SK-N-SH (cell line): Measurements from ENCODE around the gene ACSBG1. TPM values are rescaled to one million over a fixed set of nuclear protein-coding genes. Genes with fewer than 3 reads are reported as not detected.

Source experiments
- CTCF ChIA-PET: fragments of 300-600, 350-600 bp; formaldehyde crosslinking; extraction: SDS; loops from one replicate; lab custom pipeline; 2021; lab: Yijun Ruan, JAX
- POLR2A ChIA-PET: fragments of 350-600 bp; sonication (Branson Sonifier 250); formaldehyde crosslinking; extraction: SDS; loops from one replicate; lab custom pipeline; 2020; ENCODE audit warnings: antibody characterized with exemption, inconsistent platforms; lab: Yijun Ruan, JAX
- DNase-seq: peaks from one replicate; pipeline ENCODE4 v3.0.0; 2012
- H2AFZ ChIP-seq: fragments of 200-600 bp; sonication (generic); 2 replicates; pipeline ENCODE4 v1.8.1; 2016; ENCODE audit warnings: antibody characterized with exemption, mild to moderate bottlenecking, low read depth
- H3F3A ChIP-seq: fragments of 200-600 bp; sonication (generic); replicated peaks from 2 replicates; pipeline ENCODE3; 2016; ENCODE audit warnings: antibody characterized with exemption, mild to moderate bottlenecking; ENCODE audit not compliant: insufficient read depth
- H3K27ac ChIP-seq, 2 experiments: fragments of 200-500 bp in 1 of 2; fragments of 200-600 bp in 1 of 2; sonication (Bioruptor generic) in 1 of 2; sonication (generic), shearing (Covaris generic) in 1 of 2; 2 replicates each; pipeline versions ENCODE4 v1.5.1 to v1.6.1; 2014 to 2016; ENCODE audit warnings: low read depth in 2 of 2, inconsistent platforms in 1 of 2, low read length in 1 of 2, mild to moderate bottlenecking in 1 of 2, mixed read lengths in 1 of 2
- H3K27me3 ChIP-seq: fragments of 200-600 bp; sonication (generic), shearing (Covaris generic); 2 replicates; pipeline ENCODE4 v1.6.1; 2016; ENCODE audit warnings: mixed run types; ENCODE audit not compliant: insufficient read depth
- H3K36me3 ChIP-seq, 2 experiments: fragments of 200-500 bp in 1 of 2; fragments of 200-600 bp in 1 of 2; sonication (Bioruptor generic) in 1 of 2; sonication (generic) in 1 of 2; replicated peaks in 1 of 2; 2 replicates each; pipeline versions ENCODE3 to v1.5.1; 2014 to 2016; ENCODE audit warnings: low read length in 1 of 2, mild to moderate bottlenecking in 1 of 2; ENCODE audit not compliant: insufficient read depth in 2 of 2, control insufficient read depth in 1 of 2
- H3K4me1 ChIP-seq, 2 experiments: fragments of 200-500 bp in 1 of 2; fragments of 200-600 bp in 1 of 2; sonication (Bioruptor generic) in 1 of 2; sonication (generic), shearing (Covaris generic) in 1 of 2; 2 replicates each; pipeline versions ENCODE4 v1.5.1 to v1.6.1; 2014 to 2016; ENCODE audit warnings: low read depth in 1 of 2, low read length in 1 of 2, mixed run types in 1 of 2; ENCODE audit not compliant: insufficient read depth in 2 of 2, control insufficient read depth in 1 of 2
- H3K4me2 ChIP-seq: fragments of 200-600 bp; sonication (generic), shearing (Covaris generic); 2 replicates; pipeline ENCODE4 v1.6.1; 2017; ENCODE audit warnings: mixed run types
- H3K4me3 ChIP-seq, 2 experiments: fragments of 200-500 bp in 1 of 2; fragments of 200-600 bp in 1 of 2; sonication (Bioruptor generic) in 1 of 2; sonication (generic), shearing (Covaris generic) in 1 of 2; 2 replicates each; pipeline versions ENCODE4 v1.5.1 to v1.8.1; 2014 to 2016; ENCODE audit warnings: low read depth in 2 of 2, inconsistent platforms in 1 of 2, low read length in 1 of 2, mild to moderate bottlenecking in 1 of 2, mixed read lengths in 1 of 2, moderate library complexity in 1 of 2
- H3K79me2 ChIP-seq: fragments of 200-600 bp; sonication (generic); 2 replicates; pipeline ENCODE4 v1.8.1; 2017; ENCODE audit warnings: mild to moderate bottlenecking; ENCODE audit not compliant: insufficient read depth
- H3K9ac ChIP-seq: fragments of 200-600 bp; sonication (generic); 2 replicates; pipeline ENCODE4 v1.6.1; 2017; ENCODE audit warnings: mixed run types
- H3K9me2 ChIP-seq: fragments of 200-600 bp; sonication (generic); 2 replicates; pipeline ENCODE4 v1.6.1; 2017; ENCODE audit warnings: mixed run types
- H3K9me3 ChIP-seq: fragments of 200-600 bp; sonication (generic); 2 replicates; pipeline ENCODE4 v1.6.1; 2017; ENCODE audit warnings: mixed run types, mild to moderate bottlenecking, moderate library complexity
- H4K20me1 ChIP-seq: fragments of 200-600 bp; sonication (generic); 2 replicates; pipeline ENCODE4 v1.6.1; 2017; ENCODE audit warnings: mild to moderate bottlenecking, mixed run types; ENCODE audit not compliant: insufficient read depth
- CHD2 ChIP-seq: fragments of 150-350 bp; IDR thresholded peaks from 2 replicates; pipeline ENCODE4 v1.6.1; 2018; ENCODE audit warnings: low read length; ENCODE audit not compliant: partially characterized antibody
- CTCF ChIP-seq: fragments of 200-600 bp; sonication (generic); IDR thresholded peaks from 2 replicates; pipeline ENCODE4 v1.6.1; 2017; ENCODE audit warnings: antibody characterized with exemption, mild to moderate bottlenecking, moderate library complexity
- ELF1 ChIP-seq: IDR thresholded peaks from 2 replicates; pipeline ENCODE4 v1.4.0; 2012
- EP300 ChIP-seq, 2 experiments: IDR thresholded peaks; 2 replicates each; pipeline versions ENCODE4 v1.4.0 to v1.6.1; 2012; ENCODE audit warnings: borderline replicate concordance in 1 of 2, low read depth in 1 of 2, low read length in 1 of 2
- EZH2phosphoT487 ChIP-seq: fragments of 200-600 bp; sonication (generic); IDR thresholded peaks from 2 replicates; pipeline ENCODE4 v1.6.1; 2017; ENCODE audit warnings: low read depth, mixed run types, mild to moderate bottlenecking, antibody characterized with exemption, moderate library complexity, borderline replicate concordance
- FOSL2 ChIP-seq: IDR thresholded peaks from 2 replicates; pipeline ENCODE4 v1.4.0; 2012; ENCODE audit warnings: low read depth, mild to moderate bottlenecking, moderate library complexity, borderline replicate concordance
- FOXJ3 ChIP-seq: sonication (generic); formaldehyde crosslinking; IDR thresholded peaks from 2 replicates; pipeline ENCODE4 v1.5.1; 2020; ENCODE audit warnings: mild to moderate bottlenecking, missing genetic modification reagents
- FOXM1 ChIP-seq: IDR thresholded peaks from 2 replicates; pipeline ENCODE4 v1.4.0; 2012; ENCODE audit warnings: low read depth, mild to moderate bottlenecking
- GABPA ChIP-seq: IDR thresholded peaks from 2 replicates; pipeline ENCODE4 v1.4.0; 2012; ENCODE audit warnings: low read depth, mild to moderate bottlenecking
- GATA2 ChIP-seq: sonication (generic); formaldehyde crosslinking; IDR thresholded peaks from 2 replicates; pipeline ENCODE4 v1.5.0; 2020; ENCODE audit warnings: mild to moderate bottlenecking, missing genetic modification reagents
- JUND ChIP-seq: IDR thresholded peaks from 2 replicates; pipeline ENCODE4 v1.4.0; 2012
- MAX ChIP-seq: IDR thresholded peaks from 2 replicates; pipeline ENCODE4 v1.4.0; 2012; ENCODE audit warnings: low read depth
- MEF2A ChIP-seq: IDR thresholded peaks from 2 replicates; pipeline ENCODE4 v1.4.0; 2012; ENCODE audit warnings: low read depth, borderline replicate concordance
- MXI1 ChIP-seq: IDR thresholded peaks from 2 replicates; pipeline ENCODE4 v1.6.1; 2012; ENCODE audit warnings: mild to moderate bottlenecking, low read depth, low read length, improper control_type of control experiment
- NFIC ChIP-seq: IDR thresholded peaks from 2 replicates; pipeline ENCODE4 v1.4.0; 2012; ENCODE audit warnings: borderline replicate concordance
- NRF1 ChIP-seq: IDR thresholded peaks from 2 replicates; pipeline ENCODE4 v1.6.1; 2012; ENCODE audit warnings: low read depth, mild to moderate bottlenecking, low read length
- PBX3 ChIP-seq: IDR thresholded peaks from 2 replicates; pipeline ENCODE4; 2012
- POLR2AphosphoS5 ChIP-seq: IDR thresholded peaks from 2 replicates; pipeline ENCODE4 v1.6.1; 2012; ENCODE audit warnings: low read depth, low read length
- RAD21 ChIP-seq: IDR thresholded peaks from 2 replicates; pipeline ENCODE4 v1.6.1; 2012; ENCODE audit warnings: mild to moderate bottlenecking, low read length
- RCOR1 ChIP-seq: fragments of 150-350 bp; IDR thresholded peaks from 2 replicates; pipeline ENCODE4 v1.6.1; 2017; ENCODE audit warnings: antibody characterized with exemption, low read length
- RFX5 ChIP-seq: IDR thresholded peaks from 2 replicates; pipeline ENCODE4 v1.6.1; 2012; ENCODE audit warnings: mild to moderate bottlenecking, improper control_type of control experiment, low read length
- RXRA ChIP-seq: IDR thresholded peaks from 2 replicates; pipeline ENCODE4 v1.4.0; 2012; ENCODE audit warnings: low read depth, mild to moderate bottlenecking, borderline replicate concordance
- SMC3 ChIP-seq: IDR thresholded peaks from 2 replicates; pipeline ENCODE4 v1.6.1; 2012; ENCODE audit warnings: low read depth, low read length, improper control_type of control experiment
- TAF1 ChIP-seq: IDR thresholded peaks from 2 replicates; pipeline ENCODE4 v1.6.1; 2012; ENCODE audit warnings: low read depth, mild to moderate bottlenecking, low read length, moderate library complexity, borderline replicate concordance
- TEAD4 ChIP-seq: IDR thresholded peaks from 2 replicates; pipeline ENCODE4 v1.4.0; 2012; ENCODE audit warnings: mild to moderate bottlenecking, borderline replicate concordance; ENCODE audit not compliant: insufficient read depth
- USF1 ChIP-seq: IDR thresholded peaks from 2 replicates; pipeline ENCODE4 v1.4.0; 2012; ENCODE audit warnings: low read depth, borderline replicate concordance
- YY1 ChIP-seq: IDR thresholded peaks from 2 replicates; pipeline ENCODE4 v1.4.0; 2012; ENCODE audit warnings: low read depth, mild to moderate bottlenecking
- ZBTB33 ChIP-seq: IDR thresholded peaks from 2 replicates; pipeline ENCODE4 v1.4.0; 2012; ENCODE audit warnings: low read depth, borderline replicate concordance
- WGBS: methylation state at CpG from one replicate; pipeline ENCODE4 v1.1.6; 2017; ENCODE audit warnings: low lambda C conversion rate; 5-methylcytosine and 5-hydroxymethylcytosine counted together
- polyA plus RNA-seq, 3 experiments: library from polyadenylated mRNA; depleted of rRNA; stranded (reverse); fragments of >200 nt; gene quantifications; 2 replicates each; pipeline ENCODE4 v1.2.3, GENCODE V29; 2012

The ACSBG1 gene
- polyA plus RNA-seq, 1 of the 3 experiments (the other 2 are of a cell fraction) = under 0.01 TPM

GRCh38 chr15:78131295-78132061 is 102.9 kb downstream of the ACSBG1 start, which contains the start of gene CIB2:
CIB2 (minus strand) TSS chr15:78131445; CDS start chr15:78131215, 230 bp downstream.
- H3K9me3 ChIP-seq = no peaks in the 10 kb centered on the region
- peak within 1 kb of the TSS; percentile 81 for H3K9ac ChIP-seq
- peak within 1 kb of the TSS; percentile 48 to 74 for H3K27ac ChIP-seq
- ChIA-PET CTCF (interaction anchor here (0.6 to 8.4 kb wide), 25 partner anchors 10 to 471 kb away, joined by 3 to 72 read pairs (median 4); partner anchors contain the start of genes IDH3A and SKIC8), POLR2A (interaction anchor here (0.7 to 2.0 kb wide), 4 partner anchors 16 to 620 kb away, joined by 3 to 9 read pairs (median 3); partner anchors contain the start of gene IDH3A)
- no peaks in the 10 kb centered on the region for H3K79me2 ChIP-seq
- DNase-seq = peak; percentile 99
- H4K20me1 ChIP-seq = no peaks in the 10 kb centered on the region
- H2AFZ ChIP-seq = peak within 1 kb of the TSS; percentile 96
- H3K4me1 ChIP-seq = peaks cover 0 to 7% of the 10 kb centered on the region in 2 experiments; a peak in 1 of 4 replicates
- H3K9me2 ChIP-seq = no peaks in the 10 kb centered on the region
- peak within 1 kb of the TSS; percentile 68 to 81 for H3K4me3 ChIP-seq
- no peaks in the 10 kb centered on the region for H3K36me3 ChIP-seq
- no peaks in the 10 kb centered on the region for H3K27me3 ChIP-seq
- 2% methylated on average over 23 of the region's 79 CpGs for WGBS
- peaks cover 6% of the 10 kb centered on the region for H3F3A ChIP-seq
- peak within 1 kb of the TSS; percentile 98 for H3K4me2 ChIP-seq
- TF ChIP-seq YY1 = 0 out of 2 replicates have a peak, but pooled peaks have one; percentile 14
- TF ChIP-seq MAX = no peak; the same call in 1 of the 2 replicates
- TF ChIP-seq ELF1 = peak; percentile 27; the same call in 1 of the 2 replicates
- peak; percentile 62 for TF ChIP-seq CHD2
- no peak for TF ChIP-seq TEAD4
- peak; percentile 61 for TF ChIP-seq GABPA
- no peak for TF ChIP-seq FOXJ3
- TF ChIP-seq FOSL2 = no peak
- peak; percentile 42; the same call in 1 of the 2 replicates for TF ChIP-seq NFIC
- TF ChIP-seq RFX5 = no peak
- TF ChIP-seq PBX3 = no peak
- no peak for TF ChIP-seq USF1
- TF ChIP-seq NRF1 = no peak
- TF ChIP-seq GATA2 = no peak
- TF ChIP-seq EZH2phosphoT487 = no peak
- TF ChIP-seq EP300 (IDR thresholded peaks at IDR 0.05; ENCODE audit: borderline replicate concordance in 1 of 2, low read depth in 1 of 2, low read length in 1 of 2) = peak in 1 of 2 experiments; percentile 10; a peak in 1 of 4 replicates
- 0 out of 2 replicates have a peak, but pooled peaks have one; percentile 18 for TF ChIP-seq MXI1
- no peak for TF ChIP-seq ZBTB33
- no peak for TF ChIP-seq JUND
- peak; percentile 44 for TF ChIP-seq SMC3
- no peak; the same call in 1 of the 2 replicates for TF ChIP-seq RXRA
- peak; percentile 35; the same call in 1 of the 2 replicates for TF ChIP-seq POLR2AphosphoS5
- TF ChIP-seq RAD21 = peak; percentile 62
- no peak for TF ChIP-seq TAF1
- peak; percentile 57 for TF ChIP-seq CTCF
- no peak for TF ChIP-seq FOXM1
- TF ChIP-seq MEF2A = no peak
- TF ChIP-seq RCOR1 = peak; percentile 15; the same call in 1 of the 2 replicates
